Mucosa of gallbladder (tissue), 1 donor: Measurements from ENCODE around the gene JAKMIP2. TPM values are rescaled to one million over a fixed set of nuclear protein-coding genes. Genes with fewer than 3 reads are reported as not detected.
"Not testable (repeated sequence)": the region's sequence is repeated elsewhere in the genome, so short reads cannot be mapped to it uniquely, and the experiment has no call there.

ENCODE experiments used
- DNase-seq: peaks from one replicate; pipeline ENCODE4 v3.0.0-alpha.2; 2020; ENCODE audit warnings: low spot score
- total RNA-seq: library from RNA; stranded (reverse); gene quantifications from one replicate; pipeline ENCODE4 v1.2.1, GENCODE V29; 2021
- donor health status: DM: no; HTN: no; CAD: no.

The JAKMIP2 gene
- total RNA-seq, 1 donor from 2014 or later, result 1.8 TPM

GRCh38 chr5:147557876-147558745 lies 224.4 kb downstream of the JAKMIP2 start:
- no peak for DNase-seq

DNA sequence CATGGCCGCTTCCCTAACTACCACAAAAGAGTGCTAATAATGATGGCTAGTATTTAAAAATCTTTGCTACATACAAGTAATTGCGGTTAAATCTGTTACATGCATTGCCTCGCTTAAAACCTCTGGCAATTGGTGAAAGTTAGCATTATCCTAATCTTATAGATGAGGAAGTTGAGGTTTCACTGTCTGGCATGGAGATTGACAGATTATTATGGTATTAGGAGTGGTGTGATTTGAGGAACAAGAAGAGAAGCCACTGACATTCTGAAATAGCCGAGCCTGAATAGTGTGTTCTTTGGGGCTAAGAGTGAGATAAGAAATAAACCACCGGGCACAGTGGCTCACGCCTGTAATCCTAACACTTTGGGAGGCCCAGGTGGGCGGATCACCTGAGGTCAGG lies 227.4 kb downstream of the JAKMIP2 start:
- DNase-seq, result no peak

GRCh38 chr5:147554261-147554817 lies 228.2 kb downstream of the JAKMIP2 start:
- peak; percentile 12 for DNase-seq

DNA sequence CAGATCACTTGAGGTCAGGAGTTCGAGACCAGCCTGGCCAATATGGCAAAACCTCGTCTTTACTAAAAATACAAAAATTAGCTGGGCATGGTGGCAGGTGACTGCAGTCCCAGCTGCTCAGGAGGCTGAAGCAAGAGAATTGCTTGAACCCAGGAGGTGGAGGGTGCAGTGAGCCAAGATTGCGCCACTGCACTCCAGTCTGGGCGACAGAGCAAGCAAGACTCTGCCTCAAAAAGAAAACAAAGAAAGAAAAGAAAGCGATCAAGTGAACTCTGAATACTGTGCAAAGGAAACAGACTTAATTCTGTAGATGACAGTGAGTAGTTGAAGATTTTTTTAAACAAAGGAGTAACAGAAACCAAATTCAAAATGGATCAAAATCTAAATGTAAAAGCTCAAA lies 228.7 kb downstream of the JAKMIP2 start:
- DNase-seq, result not testable (repeated sequence)

DNA sequence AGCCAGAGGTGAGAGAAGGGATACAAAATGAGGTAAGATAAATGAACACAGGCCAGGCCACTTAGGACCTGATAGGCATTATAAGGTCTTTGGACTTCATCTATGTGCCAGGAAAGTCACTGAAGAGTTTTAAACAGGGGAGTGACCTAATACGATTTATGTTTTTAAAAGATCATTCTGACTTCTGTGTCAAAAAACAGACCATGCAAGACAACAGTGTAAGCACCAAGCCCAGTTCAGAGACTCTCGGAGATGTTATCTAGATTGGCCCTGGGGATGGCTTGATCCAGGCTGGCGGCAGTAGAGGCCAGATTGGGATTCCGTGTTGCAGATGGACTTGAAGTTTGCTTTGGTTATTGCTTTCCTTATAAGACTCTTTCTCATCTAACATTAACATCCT lies 229.6 kb downstream of the JAKMIP2 start:
- DNase-seq, result no peak

GRCh38 chr5:147551677-147552076 lies 230.9 kb downstream of the JAKMIP2 start:
- DNase-seq, result no peak

DNA sequence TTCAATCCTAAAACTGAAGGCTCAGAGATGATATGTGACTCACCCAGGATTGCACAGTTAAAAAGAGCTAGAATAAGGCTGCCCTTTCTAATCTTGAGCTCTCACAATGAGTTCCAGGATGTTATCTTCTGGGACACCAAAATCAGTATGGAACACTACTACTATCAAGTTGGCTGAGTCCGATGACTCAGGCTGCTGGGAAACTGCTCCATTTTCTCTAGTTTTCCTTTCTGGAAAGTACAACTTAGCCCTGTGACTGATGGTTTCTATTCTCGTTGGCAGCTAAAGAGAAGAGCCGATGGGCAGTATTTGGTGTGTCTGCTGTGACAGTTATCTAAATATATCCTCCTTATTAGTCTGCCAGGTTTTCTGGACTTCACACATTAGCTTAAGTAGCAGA lies 234.8 kb downstream of the JAKMIP2 start:
- DNase-seq, result no peak

GRCh38 chr5:147544556-147544955 lies 238.0 kb downstream of the JAKMIP2 start:
- DNase-seq, result no peak

GRCh38 chr5:147539053-147539452 lies 243.5 kb downstream of the JAKMIP2 start:
- no peak for DNase-seq

- no peak for DNase-seq
Observed at GRCh38 chr5:147538236-147538635, 244.3 kb downstream of the JAKMIP2 start.

Other genes with a start within 250 kb of the JAKMIP2 start
- 234 TPM for gene SPINK1, start 48.9 kb upstream of the JAKMIP2 start, total RNA-seq
- not detected for gene SCGB3A2, start 96.0 kb upstream of the JAKMIP2 start, total RNA-seq
- gene C5orf46, start 123.8 kb upstream of the JAKMIP2 start, total RNA-seq, result not detected